Measurements from ENCODE around the gene RABEP2.
"Not testable (repeated sequence)": the region's sequence is repeated elsewhere in the genome, so short reads cannot be mapped to it uniquely, and the experiment has no call there.

Gene RABEP2

DNA sequence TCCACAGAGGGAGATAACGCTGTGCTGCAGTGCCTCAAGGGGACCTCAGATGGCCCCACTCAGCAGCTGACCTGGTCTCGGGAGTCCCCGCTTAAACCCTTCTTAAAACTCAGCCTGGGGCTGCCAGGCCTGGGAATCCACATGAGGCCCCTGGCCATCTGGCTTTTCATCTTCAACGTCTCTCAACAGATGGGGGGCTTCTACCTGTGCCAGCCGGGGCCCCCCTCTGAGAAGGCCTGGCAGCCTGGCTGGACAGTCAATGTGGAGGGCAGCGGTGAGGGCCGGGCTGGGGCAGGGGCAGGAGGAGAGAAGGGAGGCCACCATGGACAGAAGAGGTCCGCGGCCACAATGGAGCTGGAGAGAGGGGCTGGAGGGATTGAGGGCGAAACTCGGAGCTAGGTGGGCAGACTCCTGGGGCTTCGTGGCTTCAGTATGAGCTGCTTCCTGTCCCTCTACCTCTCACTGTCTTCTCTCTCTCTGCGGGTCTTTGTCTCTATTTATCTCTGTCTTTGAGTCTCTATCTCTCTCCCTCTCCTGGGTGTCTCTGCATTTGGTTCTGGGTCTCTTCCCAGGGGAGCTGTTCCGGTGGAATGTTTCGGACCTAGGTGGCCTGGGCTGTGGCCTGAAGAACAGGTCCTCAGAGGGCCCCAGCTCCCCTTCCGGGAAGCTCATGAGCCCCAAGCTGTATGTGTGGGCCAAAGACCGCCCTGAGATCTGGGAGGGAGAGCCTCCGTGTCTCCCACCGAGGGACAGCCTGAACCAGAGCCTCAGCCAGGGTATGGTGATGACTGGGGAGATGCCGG is 7.5 kb upstream of the RABEP2 start:
- DNase-seq, result no peak

DNA sequence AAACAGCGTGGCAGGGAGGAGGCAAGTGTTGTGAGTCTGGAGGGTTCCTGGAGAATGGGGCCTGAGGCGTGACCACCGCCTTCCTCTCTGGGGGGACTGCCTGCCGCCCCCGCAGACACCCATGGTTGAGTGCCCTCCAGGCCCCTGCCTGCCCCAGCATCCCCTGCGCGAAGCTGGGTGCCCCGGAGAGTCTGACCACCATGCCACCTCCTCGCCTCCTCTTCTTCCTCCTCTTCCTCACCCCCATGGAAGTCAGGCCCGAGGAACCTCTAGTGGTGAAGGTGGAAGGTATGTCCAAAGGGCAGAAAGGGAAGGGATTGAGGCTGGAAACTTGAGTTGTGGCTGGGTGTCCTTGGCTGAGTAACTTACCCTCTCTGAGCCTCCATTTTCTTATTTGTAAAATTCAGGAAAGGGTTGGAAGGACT is 6.8 kb upstream of the RABEP2 start, which contains the start of gene CD19:
Gene CD19 (plus strand): TSS at position 171 of the 425 bp plus-strand sequence. CDS start 30 bp downstream, at position 201.
- no peak for DNase-seq

DNA sequence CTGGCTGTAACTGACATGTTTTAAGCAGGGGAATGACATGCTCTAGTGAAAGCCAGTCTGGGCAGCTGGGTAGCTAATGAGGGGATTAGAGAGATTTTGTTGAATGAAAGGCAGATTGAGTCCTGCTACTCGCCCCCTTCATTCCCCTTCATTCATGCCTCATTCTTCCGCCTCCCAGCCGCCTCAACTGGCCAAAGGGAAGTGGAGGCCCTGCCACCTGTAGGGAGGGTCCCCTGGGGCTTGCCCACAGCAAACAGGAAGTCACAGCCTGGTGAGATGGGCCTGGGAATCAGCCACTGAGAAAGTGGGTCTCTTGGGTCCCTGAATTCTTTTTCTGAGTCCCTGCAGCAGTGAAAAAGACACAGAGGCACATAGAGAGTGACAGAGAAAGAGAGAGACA is 5.6 kb upstream of the RABEP2 start:
- DNase-seq, result peak in 2 of 3 donors; percentile 26 to 27

DNA sequence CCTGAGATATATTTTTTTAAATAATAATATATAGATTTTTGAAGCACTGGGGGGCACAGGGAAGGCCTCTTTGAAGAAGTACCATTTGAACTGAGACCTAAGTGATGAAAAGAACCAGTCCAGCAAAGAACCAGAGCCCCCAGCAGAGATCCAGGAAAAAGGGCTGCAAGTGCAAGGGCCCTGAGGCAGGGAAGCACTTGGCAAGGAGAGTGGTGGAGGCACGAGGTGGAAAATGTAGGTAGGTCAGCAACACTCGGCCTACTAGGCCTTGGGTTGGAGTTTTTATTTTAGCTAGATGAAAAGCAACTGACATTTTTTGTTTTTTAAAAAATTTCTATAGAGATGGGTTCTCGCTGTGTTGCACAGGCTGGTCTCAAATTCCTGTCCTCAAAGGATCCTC is 5.2 kb upstream of the RABEP2 start:
- DNase-seq, result no peak

DNA sequence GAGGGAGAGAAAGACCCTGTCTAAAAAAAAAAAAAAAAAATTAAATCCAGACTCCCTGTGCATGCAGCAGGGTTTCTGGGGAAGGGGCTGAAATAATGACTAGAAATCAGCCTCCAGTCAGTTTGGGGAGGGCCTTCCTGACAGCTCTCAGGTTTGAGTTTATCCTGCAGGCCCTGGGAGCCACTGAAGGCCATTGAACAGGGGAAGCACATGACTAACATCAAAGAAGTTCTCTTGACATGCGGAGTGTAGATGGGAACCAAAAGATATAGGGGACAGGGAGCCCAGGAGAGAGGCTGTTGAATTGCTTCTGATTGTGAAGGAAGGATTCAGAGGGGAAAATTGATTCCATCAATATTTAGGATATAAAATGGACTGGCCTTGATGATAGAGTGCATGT is 2.8 kb upstream of the RABEP2 start:
- DNase-seq, result no peak

DNA sequence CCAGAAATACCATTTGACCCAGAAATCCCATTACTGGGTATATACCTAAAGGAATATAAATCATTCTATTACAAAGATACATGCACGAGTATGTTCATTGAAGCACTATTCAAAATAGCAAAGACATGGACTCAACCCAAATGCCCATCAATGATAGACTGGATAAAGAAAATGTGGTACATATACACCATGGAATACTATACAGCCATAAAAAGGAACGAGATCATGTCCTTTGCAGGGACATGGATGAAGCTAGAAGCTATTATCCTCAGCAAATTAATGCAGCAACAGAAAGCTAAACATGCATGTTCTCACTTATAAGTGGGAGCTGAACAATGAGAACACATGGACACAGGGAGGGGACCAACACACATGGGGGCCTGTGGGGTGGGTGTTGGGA is 1.2 kb upstream of the RABEP2 start:
- not testable (repeated sequence) for DNase-seq

DNA sequence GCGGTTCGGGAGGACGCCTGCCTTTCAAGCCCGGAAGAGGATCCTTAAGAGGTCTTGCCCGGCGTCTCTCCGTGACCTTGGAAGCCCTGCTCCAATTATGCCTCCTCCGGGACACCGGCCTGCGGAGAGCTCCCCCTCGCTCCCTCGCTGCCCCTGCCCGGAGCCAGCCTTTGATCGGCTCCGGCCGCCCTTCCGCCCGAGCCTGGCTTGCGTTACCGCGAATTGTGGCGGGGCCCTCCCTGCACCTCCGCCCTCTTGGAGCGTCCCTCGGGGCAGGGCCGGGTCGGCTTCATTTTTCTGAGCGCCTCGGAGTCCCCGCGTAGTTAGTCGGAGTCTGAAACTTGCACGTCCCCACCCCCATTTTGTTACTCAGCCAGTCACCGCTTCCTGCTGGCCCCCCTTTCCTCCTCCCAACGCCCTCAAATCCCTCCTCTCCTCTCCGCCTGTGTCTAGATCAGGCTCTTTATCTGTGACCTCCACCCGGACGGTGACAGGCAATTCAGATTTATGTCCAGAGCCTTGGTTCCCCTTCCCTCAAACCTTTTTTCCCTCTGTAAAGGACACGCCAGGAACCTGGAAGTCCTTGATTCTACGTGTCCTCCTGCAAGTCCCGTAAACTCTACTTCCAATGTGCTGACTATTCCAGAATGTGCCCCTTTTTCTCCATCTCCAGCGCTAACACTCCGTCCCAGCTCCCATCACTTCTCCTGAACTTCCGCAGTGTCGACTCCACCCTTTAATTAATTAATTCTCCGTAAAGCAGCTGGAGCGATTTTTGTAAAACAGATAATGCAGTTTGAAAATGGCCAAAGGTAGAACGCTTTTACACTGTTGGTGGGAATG is 569 bp upstream of the RABEP2 start:
- peak; percentile 80 to 84 (median 81) for DNase-seq

DNA sequence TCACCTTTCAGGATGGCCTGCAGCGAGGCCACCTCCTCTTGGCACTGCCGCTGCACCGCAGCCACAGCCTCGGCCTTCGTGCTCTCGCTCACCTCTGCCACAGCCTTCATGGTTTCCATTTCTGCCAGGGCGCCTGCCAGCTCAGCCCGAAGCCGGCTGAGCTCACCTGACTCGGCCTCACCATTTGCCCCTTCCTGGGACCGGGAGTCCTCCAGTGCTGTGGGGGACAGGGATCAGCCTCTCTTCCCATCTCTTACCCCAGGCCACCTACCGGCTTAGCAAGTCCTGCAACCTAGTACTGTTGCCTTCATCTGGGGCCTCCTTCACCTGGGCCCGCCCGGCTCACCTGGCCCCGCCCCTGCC is 658 bp downstream of the RABEP2 start:
- DNase-seq, result no peak

DNA sequence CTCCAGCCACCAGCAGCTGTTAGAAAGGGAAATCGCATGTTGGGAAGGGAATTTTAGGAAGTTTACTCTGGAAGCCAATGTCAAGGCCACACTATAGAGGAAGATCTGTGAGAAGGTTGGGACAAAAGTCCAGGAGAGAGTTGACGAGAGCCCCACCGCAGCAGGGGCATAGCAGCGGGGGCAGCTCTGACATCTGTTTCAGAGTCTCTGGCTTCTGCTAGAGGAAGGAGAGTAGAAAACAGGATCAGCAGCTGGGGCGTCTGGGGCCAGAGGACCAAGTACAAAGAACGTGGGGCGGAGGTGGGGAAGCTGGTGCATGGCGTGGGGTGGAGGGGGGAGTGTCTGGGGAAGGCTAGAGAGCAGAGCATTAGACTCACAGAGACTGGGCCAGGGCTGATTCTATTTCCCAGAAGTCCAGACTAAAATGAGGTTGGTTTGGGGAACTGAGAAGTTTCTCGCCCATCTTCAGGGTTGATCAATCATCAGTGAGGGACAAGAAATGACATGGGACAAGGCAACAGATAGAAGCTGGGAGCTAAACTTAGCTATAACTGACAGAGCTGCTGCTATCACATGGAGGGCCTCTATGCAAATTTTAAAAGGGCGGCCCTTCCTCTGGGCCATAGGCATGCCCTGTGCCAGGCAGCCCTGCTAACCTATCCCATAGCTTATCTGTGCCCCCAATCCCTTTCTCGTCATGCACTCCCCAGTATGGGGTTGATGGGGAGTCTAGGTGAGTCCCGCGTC is 1.2 kb downstream of the RABEP2 start:
- peak; percentile 32 to 48 (median 33) for DNase-seq

DNA sequence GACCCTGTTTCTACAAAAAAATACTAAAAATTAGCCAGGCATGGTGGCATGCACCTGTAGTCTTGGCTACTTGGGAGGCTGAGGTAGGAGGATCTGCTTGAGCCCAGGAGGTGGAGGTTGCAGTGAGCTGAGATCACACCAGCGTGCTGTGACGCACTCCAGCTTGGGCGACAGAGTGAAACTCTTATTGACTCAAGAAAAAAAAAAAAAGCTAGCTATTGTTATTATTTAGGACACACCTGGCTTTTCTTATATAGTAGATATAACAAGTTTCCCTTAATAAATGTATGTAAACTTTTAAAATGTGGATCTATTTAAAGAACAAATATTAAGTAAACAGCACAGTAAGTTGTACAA is 1.8 kb downstream of the RABEP2 start:
- no peak for DNase-seq

DNA sequence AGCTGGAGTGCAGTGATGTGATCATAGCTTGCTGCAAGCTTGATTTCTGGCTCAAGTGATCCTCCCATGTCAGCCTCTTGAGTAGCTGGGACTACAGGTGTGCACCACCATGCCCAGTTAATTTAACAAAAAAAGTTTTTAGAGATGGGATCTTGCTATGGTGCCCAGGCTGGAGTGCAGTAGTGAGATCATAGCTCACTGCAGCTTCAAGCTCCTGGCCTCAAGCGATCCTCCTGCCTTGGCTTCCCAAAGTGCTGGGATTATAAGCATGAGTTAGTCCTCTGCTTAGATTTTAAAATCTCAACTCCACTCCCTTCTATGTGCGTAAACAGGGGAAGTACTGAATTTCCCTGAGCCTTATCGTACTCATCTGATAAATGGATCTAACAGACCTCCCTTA is 6.3 kb downstream of the RABEP2 start:
- no peak for DNase-seq

DNA sequence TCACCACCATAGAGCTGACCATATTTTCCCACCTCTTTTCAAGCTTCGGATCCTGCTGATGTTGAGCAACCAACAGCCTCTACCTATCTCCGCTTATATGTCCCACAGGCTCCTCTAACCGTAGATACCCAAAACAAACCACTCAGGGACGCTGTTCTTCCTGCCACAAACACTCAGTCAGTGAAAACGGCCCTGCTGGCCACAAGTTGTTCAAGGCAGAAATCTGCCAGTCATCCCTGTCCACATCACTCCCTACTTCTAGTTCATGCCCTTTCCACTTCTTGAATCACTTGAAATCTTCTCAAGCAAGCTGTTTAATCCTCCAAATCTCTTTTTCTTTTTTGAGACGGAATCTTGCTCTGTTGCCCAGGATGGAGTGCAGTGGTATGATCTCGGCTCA is 7.9 kb downstream of the RABEP2 start:
- DNase-seq, result no peak

DNA sequence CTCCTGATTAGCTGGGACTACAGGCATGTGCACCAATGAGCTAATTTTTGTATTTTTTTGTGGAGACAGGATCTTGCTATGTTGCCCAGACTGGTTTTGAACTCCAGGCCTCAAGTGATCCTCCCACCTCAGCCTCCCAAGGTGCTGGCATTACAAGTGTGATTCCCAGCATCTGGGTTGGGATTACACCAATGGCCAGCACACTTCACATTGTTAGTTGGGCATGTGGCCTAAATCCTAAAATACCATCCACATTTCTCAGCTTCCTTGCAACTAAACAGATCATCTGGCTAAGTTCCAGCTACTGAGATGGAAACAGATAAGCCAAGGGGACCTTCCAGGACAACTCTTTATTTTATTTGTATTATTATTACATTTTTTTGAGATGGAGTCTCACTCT is 9.9 kb downstream of the RABEP2 start:
- DNase-seq, result no peak

DNA sequence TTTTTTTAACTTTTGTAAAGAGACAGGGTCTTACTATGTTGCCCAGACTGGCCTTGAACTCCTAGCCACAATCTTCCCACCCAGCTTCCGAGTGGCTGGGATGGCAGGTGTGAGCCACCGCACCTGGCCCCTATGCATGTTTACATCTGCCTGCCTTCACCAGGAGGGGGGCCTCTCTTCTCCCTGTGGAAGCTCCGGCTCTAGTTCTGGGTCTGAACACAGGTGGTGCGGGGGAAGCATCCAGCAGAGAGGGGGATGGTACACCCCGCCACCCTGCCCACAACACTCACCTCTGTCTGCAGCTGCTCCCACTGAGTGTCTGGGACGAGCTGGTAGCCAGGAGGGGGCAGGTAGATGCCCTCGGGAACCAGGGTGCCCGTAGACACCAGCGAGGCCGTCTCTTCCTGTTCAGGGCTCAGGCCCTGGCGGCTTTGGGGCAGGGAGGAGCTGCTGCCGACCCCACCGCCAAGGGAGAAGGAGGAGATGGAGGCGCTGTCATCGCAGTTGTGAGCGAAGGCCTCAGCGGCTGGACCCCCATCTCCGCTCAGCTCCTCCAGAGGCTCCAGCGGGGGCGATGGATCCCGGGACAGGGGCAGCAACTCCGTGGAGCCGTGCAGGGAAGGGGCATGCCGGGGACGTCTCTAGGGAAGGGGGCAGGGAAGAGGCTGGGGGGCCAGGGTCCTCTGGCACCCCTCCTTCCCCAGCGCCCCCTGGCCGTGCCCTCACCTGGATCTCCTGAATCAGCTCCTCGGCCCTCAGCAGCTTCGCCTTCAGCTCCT is 10.9 kb downstream of the RABEP2 start:
- no peak for DNase-seq

DNA sequence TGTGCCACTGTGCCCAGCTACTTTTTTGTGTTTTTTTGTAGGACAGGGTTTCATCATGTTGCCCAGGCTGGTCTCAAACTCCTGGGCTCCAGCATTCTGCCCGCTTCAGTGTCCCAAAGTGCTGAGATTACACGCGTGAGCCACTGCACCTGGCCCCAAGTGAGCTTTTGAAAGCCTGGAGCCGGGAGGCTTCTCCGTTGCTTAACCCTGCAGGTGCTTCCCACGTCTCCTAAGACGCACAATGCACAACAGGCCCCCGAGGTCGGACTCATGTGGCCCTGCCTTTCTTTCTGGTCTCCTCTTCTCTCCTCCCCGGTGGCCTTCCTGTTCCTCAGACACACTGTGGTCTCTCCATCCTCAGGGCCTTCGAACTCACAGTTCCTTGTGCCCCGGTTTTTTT is 12.5 kb downstream of the RABEP2 start:
- DNase-seq, result no peak

DNA sequence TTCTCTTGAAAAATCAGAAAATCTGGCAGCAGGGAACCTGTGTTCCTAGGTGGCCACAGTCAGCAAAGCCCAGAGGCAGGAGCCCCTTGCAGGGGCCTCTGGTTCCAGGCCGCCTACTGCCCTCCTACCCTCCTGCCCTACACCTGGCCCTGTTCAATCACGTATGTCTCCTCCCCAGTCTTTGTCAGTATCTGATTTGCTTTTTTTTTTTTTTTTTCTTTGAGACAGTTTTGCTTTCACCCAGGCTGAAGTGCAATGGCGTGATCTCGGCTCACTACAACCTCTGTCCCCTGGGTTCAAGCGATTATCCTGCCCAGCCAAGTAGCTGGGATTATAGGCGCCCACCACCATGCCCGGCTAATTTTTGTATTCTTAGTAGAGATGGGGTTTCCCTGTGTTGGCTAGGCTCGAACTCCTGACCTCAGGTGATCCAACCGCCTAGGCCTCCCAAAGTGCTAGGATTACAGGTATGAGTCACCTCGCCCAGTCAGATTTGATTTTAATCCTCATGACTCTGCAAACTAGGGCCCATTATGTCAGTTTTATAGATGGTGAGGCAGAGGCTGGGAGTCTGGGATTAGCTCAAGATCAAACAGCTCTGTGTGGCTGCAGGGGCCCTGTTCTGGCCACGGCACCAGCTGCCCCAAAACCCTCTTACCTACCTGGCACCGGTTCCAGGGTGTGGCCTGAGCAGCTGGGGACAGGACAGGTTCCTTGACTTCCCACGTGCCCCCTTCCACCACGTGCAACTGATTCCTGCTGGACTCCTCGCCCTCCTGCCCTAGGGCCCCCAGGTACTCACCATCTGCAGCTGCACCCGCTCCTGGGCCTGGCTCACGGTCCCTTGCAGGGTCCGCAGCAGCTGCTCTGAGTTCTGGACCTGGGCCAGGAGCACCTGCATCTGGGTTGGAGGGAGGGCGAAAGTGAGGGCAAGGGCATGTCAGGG is 14.7 kb downstream of the RABEP2 start:
- no peak for DNase-seq

DNA sequence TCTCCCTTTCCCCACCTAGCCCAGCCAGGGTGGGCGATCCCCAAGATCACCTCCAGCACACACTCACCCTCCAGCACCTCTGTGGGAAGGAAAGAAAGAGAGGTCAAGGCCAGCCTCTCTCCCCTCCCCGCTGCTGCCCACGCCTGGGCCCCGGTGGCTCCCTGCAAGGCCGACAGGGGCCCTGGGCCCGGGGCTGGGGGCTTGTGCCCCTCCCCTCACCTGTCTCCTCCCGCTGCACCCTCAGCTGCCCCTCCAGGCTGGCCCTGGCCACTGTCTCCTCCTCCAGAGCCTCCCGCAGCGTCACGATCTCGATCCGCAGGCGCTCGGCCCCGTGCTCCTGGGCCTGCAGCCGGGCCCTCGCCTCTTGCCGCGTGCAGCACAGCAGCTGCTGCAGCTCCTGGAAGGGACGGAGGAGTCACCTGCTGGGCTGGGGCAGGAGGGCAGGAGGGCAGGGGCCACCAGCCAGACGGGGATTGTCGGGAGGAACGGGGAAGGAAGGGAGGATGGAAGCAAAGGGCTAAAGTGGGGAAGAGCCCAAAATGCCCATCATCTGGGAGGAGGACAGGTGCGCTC is 19.2 kb downstream of the RABEP2 start:
- no peak for DNase-seq

DNA sequence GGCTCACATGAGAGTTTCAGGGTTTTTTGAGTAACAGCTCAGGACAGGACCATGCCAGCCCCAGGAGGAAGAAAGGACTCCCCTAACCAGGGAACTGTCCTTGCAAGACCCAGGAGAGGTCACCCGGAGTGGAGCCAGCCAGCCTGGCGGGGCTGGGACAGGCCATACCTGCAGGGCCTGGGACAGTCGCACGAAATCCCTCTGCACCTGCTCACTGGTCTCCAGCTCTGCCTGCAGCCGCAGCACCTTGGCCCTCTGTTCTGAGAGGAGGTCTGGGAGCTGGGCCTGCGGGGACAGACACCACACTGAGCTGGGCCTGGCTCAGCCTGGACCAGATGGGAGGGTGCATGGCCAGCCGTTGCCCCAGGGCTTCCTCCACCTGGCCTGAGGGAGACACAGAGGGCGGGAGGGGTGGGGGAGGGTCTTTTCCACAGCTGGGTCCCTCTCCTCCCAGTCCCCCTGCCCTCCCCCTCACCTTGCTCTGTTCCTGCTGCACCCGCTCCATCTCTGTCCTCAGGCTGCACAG is 19.7 kb downstream of the RABEP2 start:
- no peak for DNase-seq

DNA sequence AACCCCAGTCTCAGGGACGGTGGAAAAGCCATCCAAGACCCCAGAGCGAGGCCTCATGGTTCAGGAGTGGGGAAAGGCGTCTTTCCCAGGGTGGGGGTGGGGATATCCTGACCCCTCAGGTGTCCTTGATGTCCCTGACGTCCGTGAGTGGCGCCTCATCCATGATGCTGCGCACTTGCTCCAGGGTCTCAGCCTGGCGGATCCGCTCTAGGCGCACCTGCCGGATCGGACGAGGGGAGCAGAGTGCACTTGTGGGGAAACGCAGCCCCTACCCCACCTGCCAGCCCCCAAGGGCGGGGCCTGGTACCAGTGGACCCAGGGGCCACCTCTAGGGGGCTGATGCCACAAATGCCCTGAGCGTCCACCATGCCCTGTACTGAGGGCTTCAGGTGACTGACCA is 20.2 kb downstream of the RABEP2 start:
- no peak for DNase-seq

DNA sequence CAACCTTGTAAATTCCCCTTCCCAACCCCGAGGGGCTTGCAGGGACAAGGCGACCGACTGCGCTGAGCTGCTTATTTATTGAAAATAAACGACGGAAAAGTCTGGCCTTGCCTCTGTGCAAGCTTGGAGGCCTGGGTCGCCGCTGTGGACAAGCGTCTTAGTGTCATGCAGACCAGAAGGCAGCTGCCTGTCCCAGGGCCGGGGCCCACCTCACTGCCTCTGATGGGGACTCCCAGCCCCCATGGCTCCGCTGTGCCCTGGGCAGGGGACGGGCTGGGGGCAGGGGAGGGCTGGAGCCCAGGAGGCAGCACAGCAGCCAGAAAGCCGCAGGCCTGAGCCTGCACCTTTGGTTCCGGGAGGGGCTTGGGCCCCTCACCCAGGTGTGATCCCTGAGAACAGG is 20.7 kb downstream of the RABEP2 start:
- DNase-seq, result no peak
